ENCODE measurements around the gene MYB.
"Not testable (repeated sequence)": the region's sequence is repeated elsewhere in the genome, so short reads cannot be mapped to it uniquely, and the experiment has no call there.

MYB gene

DNA sequence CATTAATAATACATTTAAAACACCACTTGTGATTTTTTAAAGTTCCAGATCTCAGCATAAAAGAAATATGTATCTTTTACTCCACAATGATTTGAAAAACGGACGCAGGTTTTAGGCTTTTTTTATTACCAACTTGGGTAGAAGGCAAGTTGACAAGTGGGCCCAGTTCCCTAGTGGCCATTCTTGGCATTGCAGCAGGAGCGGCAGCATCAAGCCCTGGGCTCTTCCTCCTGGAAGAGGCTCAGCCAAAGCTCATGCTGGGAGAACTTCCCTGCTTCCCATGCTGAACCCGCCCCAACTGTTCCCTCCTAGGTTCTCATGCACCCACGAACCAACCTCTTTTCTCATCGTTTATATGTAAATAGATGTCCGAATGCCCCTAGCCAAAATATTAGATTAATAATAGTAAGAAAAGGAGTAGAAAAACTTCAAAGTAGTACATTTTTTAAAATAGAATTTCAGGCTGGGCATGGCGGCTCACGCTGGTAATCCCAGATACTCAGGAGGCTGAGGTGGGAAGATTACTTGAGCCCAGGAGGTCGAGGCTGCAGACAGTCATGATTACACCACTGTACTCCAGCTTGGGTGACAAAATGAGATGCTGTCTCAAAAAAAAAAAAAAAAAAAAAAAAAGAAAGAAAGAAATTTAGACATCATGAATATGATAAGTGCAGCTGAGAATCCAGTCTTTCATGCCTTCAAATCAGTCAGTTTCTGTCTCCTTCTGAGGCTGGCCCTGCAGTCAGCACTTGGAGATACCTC, 18.2 kb upstream of the MYB start:
- no peak for DNase-seq (ENCODE audit: extremely low read depth in 1 of 2, low read depth in 1 of 2)

DNA sequence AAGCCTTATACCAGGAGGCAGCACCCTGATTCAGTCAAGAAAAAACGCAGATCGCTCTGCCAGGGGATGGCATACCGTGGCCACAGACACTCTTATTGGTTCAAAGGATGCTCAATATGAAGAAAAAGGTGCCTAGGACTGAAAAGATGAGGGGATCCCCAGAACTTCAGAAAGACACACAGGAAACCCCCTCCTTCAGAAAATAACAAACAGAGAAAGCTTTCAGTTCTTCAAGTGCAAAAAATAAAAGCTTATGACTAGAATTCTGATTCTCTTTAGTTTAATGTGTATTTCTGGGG, 17.7 kb upstream of the MYB start:
- DNase-seq (ENCODE audit: extremely low read depth in 1 of 2, low read depth in 1 of 2): no peak

DNA sequence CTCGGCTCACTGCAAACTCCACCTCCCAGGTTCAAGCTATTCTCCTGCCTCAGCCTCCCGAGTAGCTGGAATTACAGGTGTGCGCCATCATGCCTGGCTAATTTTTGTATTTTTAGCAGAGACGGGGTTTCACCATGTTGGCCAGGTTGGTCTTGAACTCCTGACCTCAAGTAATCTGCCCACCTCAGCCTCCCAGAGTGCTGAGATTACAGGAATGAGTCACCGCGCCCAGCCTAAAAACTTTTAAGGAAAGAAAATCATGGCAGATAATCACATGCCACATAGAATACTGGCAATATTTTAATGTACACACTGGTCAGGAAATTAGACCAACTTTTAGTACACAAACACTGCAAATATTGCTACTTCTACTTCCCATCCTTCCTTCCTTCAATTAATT, 16.7 kb upstream of the MYB start:
- not testable (repeated sequence) for DNase-seq (ENCODE audit: extremely low read depth in 1 of 2, low read depth in 1 of 2)

DNA sequence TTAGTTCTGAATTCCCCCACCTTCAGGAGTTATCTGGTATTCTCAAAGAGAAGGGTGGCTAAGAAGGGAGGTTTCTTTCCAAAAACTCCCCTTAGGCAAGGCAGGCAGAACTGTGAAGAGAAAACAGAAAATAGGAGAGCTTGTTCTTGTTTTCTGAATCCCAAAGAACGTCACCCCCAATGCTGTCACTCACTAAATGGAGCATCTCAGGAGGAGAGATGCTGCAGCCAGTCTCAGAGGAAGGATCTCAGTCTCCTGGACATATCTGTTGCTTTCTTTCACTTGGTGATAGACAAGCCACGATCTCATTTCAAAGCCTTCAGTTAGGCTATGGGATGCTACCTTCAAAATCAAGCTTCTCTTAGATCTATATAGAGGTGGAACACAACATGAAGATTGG, 16.1 kb upstream of the MYB start:
- no peak for DNase-seq (ENCODE audit: extremely low read depth in 1 of 2, low read depth in 1 of 2)

DNA sequence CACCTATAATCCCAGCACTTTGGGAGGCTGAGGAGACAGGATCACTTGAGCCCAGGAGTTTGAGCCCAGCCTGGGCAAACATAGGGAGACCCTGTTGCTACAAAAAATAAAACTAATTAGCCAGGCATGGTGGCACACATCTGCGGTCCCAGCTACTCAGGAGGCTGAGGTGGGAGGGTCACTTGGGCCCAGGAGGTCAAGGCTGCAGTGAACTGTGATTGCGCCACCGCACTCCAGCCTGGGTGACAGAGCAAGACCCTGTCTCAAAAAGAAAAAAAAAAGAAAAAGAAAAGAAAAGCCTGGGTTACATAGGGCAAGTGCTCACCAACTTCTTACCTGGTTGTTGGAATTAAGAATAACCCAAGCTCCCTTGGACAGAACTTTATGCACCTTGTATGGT, 14.6 kb upstream of the MYB start:
- DNase-seq (ENCODE audit: extremely low read depth in 1 of 2, low read depth in 1 of 2): no peak

DNA sequence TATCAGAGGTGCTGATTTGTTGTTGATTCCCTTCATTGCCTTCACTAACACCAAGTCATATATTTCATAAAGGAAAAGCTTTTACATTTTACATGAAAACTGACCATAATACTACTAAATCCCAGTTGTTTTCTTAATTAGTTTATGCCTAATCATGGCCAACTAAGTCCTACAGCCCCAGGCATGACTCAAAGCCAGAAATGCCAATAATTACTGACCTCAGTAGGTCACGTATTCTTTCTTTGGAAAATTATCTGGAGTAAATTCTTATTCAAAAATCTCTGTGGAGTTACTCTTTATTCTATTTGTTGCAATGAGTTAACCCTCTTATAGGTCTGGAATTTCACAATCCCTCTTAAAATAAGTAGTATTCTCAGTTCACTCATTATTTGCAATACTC, 13.5 kb upstream of the MYB start:
- no peak for DNase-seq (ENCODE audit: extremely low read depth in 1 of 2, low read depth in 1 of 2)

DNA sequence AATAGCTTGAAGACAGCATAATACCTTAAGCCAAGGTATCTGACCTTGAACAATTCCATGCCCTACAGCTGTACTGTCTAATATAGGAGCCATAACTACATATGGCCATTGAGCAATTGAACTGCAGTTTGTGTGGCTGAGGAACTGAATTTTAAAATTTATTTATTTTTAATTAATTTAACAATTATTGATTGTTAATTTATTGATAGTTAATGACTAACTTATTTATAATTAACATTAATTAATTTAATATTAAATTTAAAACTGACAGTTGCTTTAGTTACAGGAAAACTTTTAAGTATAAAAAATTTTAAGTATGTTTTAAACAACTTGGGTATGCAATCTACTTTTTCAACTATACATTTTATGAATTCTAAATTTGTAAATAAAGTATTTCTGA, 12.3 kb upstream of the MYB start:
- DNase-seq (ENCODE audit: extremely low read depth in 1 of 2, low read depth in 1 of 2): no peak

DNA sequence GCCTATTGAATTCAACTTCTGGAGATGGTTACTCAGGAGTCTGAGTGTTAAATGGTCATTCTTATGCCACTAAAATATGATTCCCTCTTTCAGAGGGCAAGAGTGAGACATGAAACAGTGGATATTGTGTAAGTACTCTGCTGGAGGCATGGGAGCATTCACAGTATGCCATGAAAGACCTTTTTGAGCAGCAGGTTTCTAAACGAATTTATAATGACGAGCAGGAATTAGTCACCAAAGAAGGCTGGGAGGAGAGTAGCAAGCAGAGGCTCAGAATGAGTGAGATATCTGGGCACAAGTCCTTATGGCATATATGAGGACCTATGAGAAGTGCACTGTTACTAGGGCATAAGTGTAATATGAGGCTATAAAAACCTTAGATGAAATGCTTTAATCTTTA, 10.9 kb upstream of the MYB start:
- DNase-seq (ENCODE audit: extremely low read depth in 1 of 2, low read depth in 1 of 2): no peak

DNA sequence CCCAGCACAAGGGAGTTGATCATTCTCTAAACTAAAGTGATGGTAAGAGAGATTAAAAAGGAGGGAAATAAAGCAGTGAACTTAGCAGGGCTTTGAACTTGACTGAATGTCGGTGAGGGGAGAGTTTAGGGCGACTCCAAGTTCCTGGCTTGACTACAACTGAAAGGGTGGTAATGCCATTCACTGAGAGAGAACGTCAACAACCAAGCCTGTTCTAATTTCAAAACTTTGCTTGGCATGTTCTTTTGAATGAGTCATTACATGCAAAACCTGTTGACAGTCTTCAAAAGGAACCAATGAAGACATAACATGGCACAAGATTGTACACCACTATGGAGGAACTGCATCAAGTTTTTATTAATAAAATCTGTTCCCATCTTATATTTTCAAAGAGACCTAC, 10.3 kb upstream of the MYB start:
- no peak for DNase-seq (ENCODE audit: extremely low read depth in 1 of 2, low read depth in 1 of 2)

DNA sequence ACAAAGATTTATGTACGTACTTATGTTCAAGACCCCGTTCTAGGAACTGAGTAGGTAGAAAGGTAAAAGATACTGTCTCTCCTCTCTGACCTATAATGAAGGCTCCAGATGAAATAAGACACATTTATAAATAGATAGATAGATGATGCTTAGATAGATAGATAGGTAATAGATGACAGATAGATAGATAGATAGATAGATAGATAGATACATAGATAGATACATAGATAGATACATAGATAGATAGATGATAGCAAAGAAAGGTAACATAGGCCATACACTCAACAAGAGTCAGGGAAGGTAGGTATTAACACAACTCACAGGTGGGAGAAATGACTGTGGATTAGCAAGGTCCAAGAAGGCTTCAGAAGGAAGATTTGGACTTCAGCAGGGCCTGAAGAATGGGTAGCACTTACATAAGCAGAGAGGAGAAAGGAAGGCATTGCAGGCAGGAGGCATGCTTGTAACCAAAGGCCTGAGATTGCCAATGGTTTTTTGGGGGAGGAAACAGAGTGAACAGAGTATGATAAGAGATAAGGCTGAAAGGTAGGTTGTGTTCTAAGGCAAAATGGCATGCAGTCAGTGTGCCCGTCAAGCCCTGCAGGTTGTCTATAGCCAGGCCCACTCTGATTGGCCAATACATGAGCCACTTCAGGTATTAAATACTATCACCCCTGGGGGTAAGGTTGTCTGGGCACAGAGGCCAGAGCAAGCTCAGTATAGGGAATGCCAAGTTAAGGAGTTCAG, 7.7 kb upstream of the MYB start:
- no peak for DNase-seq (ENCODE audit: extremely low read depth in 1 of 2, low read depth in 1 of 2)

DNA sequence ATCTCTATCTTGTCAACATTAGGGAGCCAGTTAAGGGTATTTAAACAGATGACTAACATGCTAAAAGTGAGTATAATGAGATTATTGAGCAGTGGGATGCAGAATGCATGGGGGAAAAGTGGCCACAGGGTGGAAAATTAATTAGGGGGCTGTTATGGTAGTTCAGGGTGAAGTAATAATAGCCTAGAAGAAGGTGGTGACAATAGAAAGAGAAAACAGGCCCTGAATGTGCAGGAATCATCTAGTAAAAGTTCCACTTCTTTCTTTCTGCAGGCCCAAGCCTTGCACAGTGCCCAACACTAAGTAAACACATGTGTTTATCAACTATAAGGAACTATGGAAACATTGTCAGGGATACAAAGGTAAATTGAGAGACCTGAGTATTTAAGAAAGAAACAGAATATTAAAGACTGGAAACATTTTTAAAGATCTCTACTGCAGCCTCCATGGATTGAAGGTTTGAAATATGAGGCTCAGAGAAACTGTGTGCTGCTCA, 7.1 kb upstream of the MYB start:
- no peak for DNase-seq (ENCODE audit: extremely low read depth in 1 of 2, low read depth in 1 of 2)

DNA sequence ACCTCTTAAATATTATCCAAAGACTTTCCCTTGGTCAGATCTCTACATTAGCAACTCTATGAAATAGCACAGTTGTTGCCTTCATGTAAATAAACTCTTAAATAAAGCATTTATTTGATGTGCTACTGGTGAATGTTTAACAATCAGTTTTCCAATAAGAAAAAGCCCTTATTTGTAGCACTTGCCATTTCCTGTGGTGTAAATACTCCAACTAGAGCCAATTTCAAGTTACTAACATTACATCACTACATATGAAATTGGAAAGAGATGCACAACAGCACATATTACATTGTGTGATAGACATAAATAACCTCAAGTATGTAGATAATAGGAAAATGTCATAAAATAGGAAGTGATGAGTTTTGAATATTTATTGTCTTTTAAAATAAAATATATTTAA, 5.0 kb upstream of the MYB start:
- no peak for DNase-seq (ENCODE audit: extremely low read depth in 1 of 2, low read depth in 1 of 2)

DNA sequence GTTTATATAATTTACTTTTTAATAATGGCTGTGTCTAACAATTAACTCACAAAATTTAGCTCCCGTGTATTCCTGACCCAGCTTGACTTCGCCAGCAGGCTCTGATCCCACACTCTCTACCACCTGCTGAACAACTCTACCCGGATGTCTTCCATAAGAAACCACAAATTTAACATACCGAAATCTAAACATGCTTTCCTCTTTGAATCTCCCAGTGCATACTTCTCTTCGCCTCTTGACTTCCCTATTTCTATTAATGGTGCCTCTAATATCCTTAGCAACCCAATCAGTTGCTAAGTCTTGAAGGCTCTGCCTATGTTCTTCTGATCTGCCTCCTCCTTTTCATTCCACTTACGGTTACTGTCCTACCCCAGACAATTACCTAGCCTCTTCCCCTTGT, 4.6 kb upstream of the MYB start:
- no peak for DNase-seq (ENCODE audit: extremely low read depth in 1 of 2, low read depth in 1 of 2)

DNA sequence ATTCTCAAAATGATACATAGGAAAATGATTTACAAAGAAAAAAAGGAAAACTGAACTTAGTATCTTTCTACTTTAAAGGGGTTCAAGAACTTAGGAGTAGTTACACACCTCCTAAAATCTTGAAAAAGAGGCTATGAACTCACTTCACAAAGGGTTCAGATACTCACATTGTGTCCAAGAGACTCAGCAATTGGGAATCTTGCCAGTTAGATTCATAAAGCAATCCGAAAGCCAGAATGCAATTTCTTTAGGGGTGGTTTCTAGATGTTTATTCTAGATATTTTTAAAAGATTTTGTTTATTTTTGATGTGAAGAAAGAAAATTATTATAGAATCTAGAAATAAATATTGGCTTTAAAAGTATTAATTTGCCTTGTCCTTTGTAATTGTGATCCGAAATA, 1.7 kb upstream of the MYB start:
- no peak for DNase-seq (ENCODE audit: extremely low read depth in 1 of 2, low read depth in 1 of 2)

DNA sequence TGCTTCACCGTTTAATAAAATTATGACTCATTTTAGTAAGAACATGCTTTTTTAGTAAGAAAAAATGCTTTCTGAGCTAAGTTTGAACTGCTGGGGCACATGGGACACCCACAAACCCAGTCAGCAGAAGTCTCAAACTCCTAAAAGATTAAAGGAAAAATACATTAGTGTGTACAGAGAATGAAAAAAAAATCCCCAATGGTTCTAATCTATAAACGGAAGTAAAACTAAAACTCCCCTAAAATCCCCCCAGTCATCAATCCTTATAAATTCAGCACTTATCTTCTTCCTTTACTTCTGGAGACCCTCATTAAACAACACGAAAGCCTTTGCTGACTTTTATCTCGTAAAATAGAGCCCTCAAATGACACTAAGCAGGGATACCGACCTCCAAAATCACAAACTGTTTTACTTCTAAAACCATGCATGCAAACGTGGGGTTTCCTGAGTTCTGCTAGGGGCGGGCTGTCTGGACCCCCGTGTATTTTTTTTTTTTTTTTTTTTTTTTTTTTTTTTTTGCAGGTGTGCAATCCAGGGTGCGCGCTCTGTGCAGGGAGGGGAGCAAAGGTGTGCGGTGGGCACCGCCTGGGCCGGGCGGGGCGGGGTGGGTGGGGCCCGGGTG, 1.1 kb upstream of the MYB start:
- no peak for DNase-seq (ENCODE audit: extremely low read depth in 1 of 2, low read depth in 1 of 2)

DNA sequence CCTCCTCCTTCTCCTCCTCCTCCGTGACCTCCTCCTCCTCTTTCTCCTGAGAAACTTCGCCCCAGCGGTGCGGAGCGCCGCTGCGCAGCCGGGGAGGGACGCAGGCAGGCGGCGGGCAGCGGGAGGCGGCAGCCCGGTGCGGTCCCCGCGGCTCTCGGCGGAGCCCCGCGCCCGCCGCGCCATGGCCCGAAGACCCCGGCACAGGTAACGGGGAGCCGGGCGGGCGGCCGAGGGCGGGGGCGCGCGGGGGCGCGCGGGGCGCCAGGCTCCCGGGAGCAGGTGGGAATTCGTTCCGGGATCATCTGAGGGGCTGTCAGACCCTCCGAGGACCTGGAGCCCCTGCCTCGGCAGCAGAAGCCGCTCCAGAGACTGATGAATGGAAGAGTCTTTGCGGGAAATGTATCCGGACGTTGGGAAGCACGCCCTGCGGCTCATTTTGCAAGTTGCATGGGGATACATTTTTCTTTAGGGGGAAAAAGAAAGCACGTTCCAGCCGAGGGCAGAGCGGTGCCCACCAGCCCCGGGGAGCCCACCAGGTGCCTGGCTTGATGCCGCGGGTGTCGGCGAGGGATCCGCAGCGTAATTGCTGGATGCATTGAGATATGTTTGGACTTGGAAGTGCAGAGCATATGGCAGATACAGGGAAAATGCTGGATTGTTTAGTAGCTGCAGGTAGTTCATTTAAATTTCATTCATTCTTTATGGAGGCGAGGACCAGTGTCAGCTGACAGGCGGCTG, 394 bp downstream of the MYB start:
- no peak for DNase-seq (ENCODE audit: extremely low read depth in 1 of 2, low read depth in 1 of 2)

DNA sequence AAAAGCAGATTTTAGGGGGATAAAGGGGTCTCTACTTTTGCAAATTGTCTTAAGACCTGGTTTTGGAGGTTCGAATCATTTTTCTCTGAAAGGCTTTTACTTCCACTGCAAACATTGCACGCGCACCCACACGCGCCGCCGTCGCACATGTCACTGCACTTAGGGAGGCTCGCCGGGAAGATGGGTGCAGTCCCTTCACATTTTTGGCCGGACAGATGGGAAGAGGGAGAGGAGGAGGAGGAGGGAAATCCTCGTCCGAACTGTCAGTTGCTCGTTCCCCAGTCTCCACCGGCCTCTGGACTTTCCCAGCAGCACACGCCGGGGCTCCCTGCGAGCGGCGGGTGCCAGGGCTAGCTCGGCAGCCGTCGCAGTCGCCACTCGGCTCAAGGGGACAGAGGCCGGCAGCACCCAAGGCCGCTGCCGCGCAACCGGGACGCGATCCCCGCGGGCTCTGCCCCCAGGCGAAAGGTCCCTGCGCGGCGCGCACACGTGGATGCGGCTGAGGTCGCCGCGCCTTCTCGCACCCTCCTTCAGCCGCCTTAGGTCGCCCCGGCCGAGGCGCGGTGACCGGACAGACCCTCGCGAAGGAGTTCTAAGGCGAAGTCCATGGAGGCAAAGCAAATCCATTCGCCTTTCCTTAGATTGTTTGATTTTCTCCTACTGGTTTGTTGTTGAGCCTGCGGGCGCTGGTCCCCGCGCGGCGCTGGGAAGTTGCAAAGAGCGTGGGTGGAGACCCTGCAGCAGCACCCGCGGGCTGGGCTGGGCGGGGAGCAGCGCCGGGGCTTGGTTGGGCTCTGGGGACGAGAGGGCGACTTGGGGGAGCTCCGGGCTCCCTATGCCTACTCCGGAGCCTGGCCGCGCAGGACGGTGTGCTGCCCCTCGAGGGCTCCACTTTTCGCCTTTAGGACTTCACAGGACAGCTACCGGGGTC, 1.2 kb downstream of the MYB start:
- peak in 1 of 2 donors; percentile 27 for DNase-seq (ENCODE audit: extremely low read depth in 1 of 2, low read depth in 1 of 2)

DNA sequence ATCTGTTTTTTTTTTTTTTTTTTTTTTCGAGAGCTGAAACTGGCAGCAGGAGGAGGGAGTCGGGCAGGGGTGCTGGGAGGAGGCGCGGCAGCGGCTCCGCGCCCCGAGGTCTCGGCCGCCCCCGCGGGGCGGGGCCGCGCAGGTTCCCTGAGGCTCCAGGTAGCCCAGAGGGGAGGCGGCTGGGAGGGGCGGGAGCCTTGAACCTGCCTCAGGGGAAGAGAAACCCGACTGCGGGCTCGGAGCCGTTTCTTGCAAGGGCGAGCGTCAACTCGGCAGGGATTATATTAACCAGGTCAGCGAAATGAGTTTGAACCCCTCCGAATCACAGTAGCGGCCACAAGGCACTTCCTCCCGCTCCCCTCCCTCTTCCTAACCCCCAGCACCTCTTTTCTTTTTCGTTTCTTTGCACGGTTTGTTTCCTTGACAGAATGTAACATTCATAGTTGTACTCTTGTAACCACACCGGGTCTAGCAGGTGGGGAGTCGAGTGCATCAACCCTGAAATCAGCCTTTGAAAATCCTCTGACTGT, 2.0 kb downstream of the MYB start:
- peak in 1 of 2 donors; percentile 49 for DNase-seq (ENCODE audit: extremely low read depth in 1 of 2, low read depth in 1 of 2)

DNA sequence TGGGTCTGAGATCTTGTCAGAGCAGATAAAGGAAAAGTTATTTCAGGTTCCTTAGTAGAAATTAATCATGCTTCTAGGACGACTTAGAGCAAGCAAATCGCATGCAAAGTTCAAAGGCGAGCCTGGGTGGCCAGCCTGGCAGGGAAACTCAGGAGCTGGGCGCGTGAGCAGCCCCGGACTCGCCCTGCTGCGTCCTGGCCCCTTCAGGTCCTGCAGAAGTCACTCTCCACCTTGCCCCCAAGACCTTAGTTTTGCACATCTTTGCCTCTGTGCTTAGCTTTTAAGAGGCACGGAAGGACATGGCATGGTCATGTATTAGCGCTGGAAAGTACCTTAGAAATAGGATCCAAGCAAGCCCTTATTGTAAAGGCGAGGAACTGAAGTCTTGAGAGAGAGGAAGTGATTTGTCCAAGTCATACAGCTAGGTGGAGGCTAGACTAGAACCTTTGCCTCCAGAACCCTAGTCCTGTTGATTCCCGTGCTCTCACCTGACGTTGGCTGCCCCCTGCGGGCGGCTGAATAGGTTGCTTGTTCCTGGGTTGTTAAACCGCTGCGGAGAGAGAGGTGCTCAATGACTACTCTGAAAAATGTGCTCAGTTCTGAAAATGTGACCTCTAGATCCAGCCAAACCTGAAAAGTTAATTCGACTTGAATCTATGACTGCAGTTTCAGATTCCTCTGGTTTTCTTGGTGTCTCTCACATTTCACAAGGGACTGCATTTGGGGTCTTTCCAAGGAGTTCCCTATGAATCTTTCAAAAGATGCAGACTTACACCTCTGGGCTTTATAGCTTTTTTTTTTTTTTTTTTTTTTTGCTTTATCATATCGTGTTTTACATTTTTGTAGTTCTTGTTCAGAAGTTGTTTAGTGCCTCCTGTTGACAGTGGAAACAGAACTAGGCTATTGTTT, 2.7 kb downstream of the MYB start:
- peak in 1 of 2 donors; percentile 57 for DNase-seq (ENCODE audit: extremely low read depth in 1 of 2, low read depth in 1 of 2)

Data from activated CD8-positive, alpha-beta memory T cell treated with anti-CD3 and anti-CD28 coated beads for 1 hour (primary cell).